HepG2 (cell line): ENCODE results near the gene NAXD. TPM values are rescaled to one million over a fixed set of nuclear protein-coding genes. Genes with fewer than 3 reads are reported as not detected.
A peak's percentile ranks its signal among the peaks of the same experiment; 100 is the strongest.

Experiments used
- ARID3A ChIP-seq: IDR thresholded peaks from 2 replicates; pipeline ENCODE4 v1.6.1; 2012; ENCODE audit warnings: low read depth, low read length, improper control_type of control experiment
- CBFB ChIP-seq: sonication (generic); formaldehyde crosslinking; IDR thresholded peaks from 2 replicates; pipeline ENCODE4 v1.4.0; 2020; ENCODE audit warnings: missing genetic modification reagents
- CEBPB ChIP-seq: IDR thresholded peaks from 2 replicates; pipeline ENCODE4 v1.6.1; 2011; ENCODE audit warnings: low read depth, low read length, improper control_type of control experiment, borderline replicate concordance
- CENPX ChIP-seq: sonication (generic); formaldehyde crosslinking; IDR thresholded peaks from 2 replicates; pipeline ENCODE4 v1.9.0; 2021; ENCODE audit warnings: mild to moderate bottlenecking, missing genetic modification reagents, moderate library complexity
- DMAP1 ChIP-seq: IDR thresholded peaks from 2 replicates; pipeline ENCODE4 v1.6.1; 2016
- FOXP4 ChIP-seq: sonication (generic); formaldehyde crosslinking; IDR thresholded peaks from 2 replicates; pipeline ENCODE4 v1.4.0; 2020; ENCODE audit warnings: missing genetic modification reagents
- GATAD1 ChIP-seq: IDR thresholded peaks from 2 replicates; pipeline ENCODE4 v1.6.1; 2016; ENCODE audit warnings: missing genetic modification reagents, missing compliant biosample characterization
- GLMP ChIP-seq: sonication (generic); formaldehyde crosslinking; IDR thresholded peaks from 2 replicates; pipeline ENCODE4 v1.9.0; 2021; ENCODE audit warnings: missing genetic modification reagents, mild to moderate bottlenecking, borderline replicate concordance
- NR2F6 ChIP-seq, 2 experiments: IDR thresholded peaks; 2 replicates each; pipeline ENCODE4 v1.6.1; 2016; ENCODE audit warnings: antibody characterized with exemption in 1 of 2, mild to moderate bottlenecking in 1 of 2
- POGZ ChIP-seq: sonication (generic); formaldehyde crosslinking; IDR thresholded peaks from 2 replicates; pipeline ENCODE4 v1.4.0; 2020; ENCODE audit warnings: mild to moderate bottlenecking, missing genetic modification reagents
- POLR2AphosphoS2 ChIP-seq: IDR thresholded peaks from 2 replicates; pipeline ENCODE4 v1.6.1; 2011; ENCODE audit warnings: low read depth, low read length, improper control_type of control experiment
- SATB2 ChIP-seq: sonication (generic); formaldehyde crosslinking; IDR thresholded peaks from 2 replicates; pipeline ENCODE4 v1.5.0; 2020; ENCODE audit warnings: missing genetic modification reagents
- SMYD3 ChIP-seq: sonication (generic); formaldehyde crosslinking; IDR thresholded peaks from 2 replicates; pipeline ENCODE4 v1.8.1; 2023; ENCODE audit warnings: mild to moderate bottlenecking, missing genetic modification reagents
- TP53 ChIP-seq: sonication (generic); formaldehyde crosslinking; conservative IDR thresholded peaks from 2 replicates; pipeline ENCODE4 v1.4.0; 2020; ENCODE audit warnings: missing genetic modification reagents
- ZFP41 ChIP-seq: sonication (generic); formaldehyde crosslinking; IDR thresholded peaks from 2 replicates; pipeline ENCODE4 v1.4.0; 2020; ENCODE audit warnings: mild to moderate bottlenecking, missing genetic modification reagents, borderline replicate concordance
- ZNF142 ChIP-seq: sonication (generic); formaldehyde crosslinking; IDR thresholded peaks from 2 replicates; pipeline ENCODE4 v1.4.0; 2020; ENCODE audit warnings: missing genetic modification reagents
- ZNF234 ChIP-seq: sonication (generic); formaldehyde crosslinking; conservative IDR thresholded peaks from 2 replicates; pipeline ENCODE4 v1.5.1; 2020; ENCODE audit warnings: mild to moderate bottlenecking, missing genetic modification reagents
- polyA plus RNA-seq, 8 experiments: library from polyadenylated mRNA; depleted of rRNA in 3 of 8; stranded (reverse) in 7 of 8; unstranded in 1 of 8; fragments of >200 nt; fragmentation: Illumina TruSeq in 4 of 8; extraction: Trizol in 4 of 8; gene quantifications; 2 replicates each; pipeline versions ENCODE4 v1.2.1 to v1.2.3, GENCODE V29; 2011 to 2016; ENCODE audit warnings: low read depth in 4 of 8, missing spikeins in 1 of 8, mixed read lengths in 1 of 8; ENCODE audit not compliant: insufficient read depth in 1 of 8
- total RNA-seq, 5 experiments: library from RNA; depleted of rRNA; stranded (reverse); fragments of >200 nt; fragmentation: Illumina TruSeq; extraction: Trizol; gene quantifications; 2 replicates each; pipeline ENCODE4 v1.2.3, GENCODE V29; 2016; ENCODE audit warnings: low read depth in 1 of 5
- TF ChIP-seq, protein P1 (sequence below): sonication (generic); formaldehyde crosslinking; IDR thresholded peaks from 2 replicates; pipeline ENCODE4 v1.8.1; 2023; ENCODE audit warnings: mild to moderate bottlenecking, moderate library complexity, missing genetic modification reagents

NAXD gene
- total and polyA plus RNA-seq, 2 of the 13 experiments (the other 11 are each of a cell fraction or from before 2014, with no cell fraction given) = 19.0 to 23.2 TPM

GRCh38 chr13:110576736-110577476 lies 38.4 kb upstream of the NAXD start (continued):
- no peak for TF ChIP-seq FOXP4
- no peak for TF ChIP-seq GLMP (CRISPR knock-in tag)
- no peak for TF ChIP-seq CBFB (CRISPR knock-in tag)
- peak; percentile 83 for TF ChIP-seq CEBPB
- TF ChIP-seq CENPX (CRISPR knock-in tag) = no peak
- TF ChIP-seq DMAP1 = no peak
- no peak for TF ChIP-seq SATB2 (CRISPR knock-in tag)
- peak; percentile 83 for TF ChIP-seq ARID3A
- TF ChIP-seq ZFP41 = no peak
- no peak for TF ChIP-seq ZNF234
- TF ChIP-seq SMYD3 (CRISPR knock-in tag) = no peak
- TF ChIP-seq ZNF142 = no peak
- TF ChIP-seq GATAD1 (CRISPR knock-in tag) = no peak
- TF ChIP-seq NR2F6 (IDR thresholded peaks at IDR 0.05) = no peak
- TF ChIP-seq NR2F6 (CRISPR knock-in tag; IDR thresholded peaks at IDR 0.05) = peak; percentile 38; the same call in 1 of the 2 replicates
- no peak for TF ChIP-seq TP53 (CRISPR knock-in tag)
- TF ChIP-seq, protein P1, sequence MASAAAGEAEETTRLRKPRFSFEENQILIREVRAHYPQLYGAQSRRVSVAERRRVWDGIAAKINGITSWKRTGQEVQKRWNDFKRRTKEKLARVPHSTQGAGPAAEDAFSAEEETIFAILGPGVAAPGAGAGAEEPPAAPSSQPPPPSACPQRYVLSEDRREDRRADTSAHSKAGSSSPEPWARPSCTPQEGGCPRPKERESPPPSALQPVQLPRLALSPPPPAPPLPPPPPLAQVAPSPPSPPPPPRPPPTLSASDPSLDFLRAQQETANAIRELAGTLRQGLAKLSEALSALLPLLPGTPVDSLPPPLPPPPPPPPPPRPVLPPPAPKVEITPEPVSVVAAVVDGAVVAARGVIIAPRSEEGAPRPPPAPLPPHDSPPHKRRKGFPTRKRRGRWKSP = no peak
- TF ChIP-seq POGZ (CRISPR knock-in tag) = no peak
- TF ChIP-seq POLR2AphosphoS2 = no peak
